Suprapubic skin (tissue), 4 donors: ENCODE measurements around the gene LRP6. TPM values are rescaled to one million over a fixed set of nuclear protein-coding genes. Genes with fewer than 3 reads are reported as not detected.

Experiments used
- DNase-seq, 2 donors: peaks; one replicate each; pipeline ENCODE4 v3.0.0-alpha.2; 2019; ENCODE audit warnings: low spot score in 2 of 2
- H3K27ac ChIP-seq: fragments of 200-600 bp; sonication (generic); one replicate; pipeline ENCODE4 v1.5.1; 2019
- H3K27me3 ChIP-seq: fragments of 200-600 bp; sonication (generic); one replicate; pipeline ENCODE4 v1.5.1; 2019
- H3K36me3 ChIP-seq: fragments of 200-600 bp; sonication (generic); one replicate; pipeline ENCODE4 v1.5.1; 2019
- H3K4me1 ChIP-seq: fragments of 200-600 bp; sonication (generic); one replicate; pipeline ENCODE4 v1.5.1; 2019
- H3K4me3 ChIP-seq: fragments of 200-600 bp; sonication (generic); one replicate; pipeline ENCODE4 v1.5.1; 2019; ENCODE audit warnings: mild to moderate bottlenecking
- H3K9me3 ChIP-seq: fragments of 200-600 bp; sonication (generic); one replicate; pipeline ENCODE4 v1.5.1; 2019
- CTCF ChIP-seq, 2 donors: fragments of 200-600 bp in 1 of 2; fragments of 450-650 bp in 1 of 2; sonication (generic) in 1 of 2; IDR thresholded peaks; one replicate each; pipeline ENCODE4 v1.5.1; 2016 to 2019; ENCODE audit warnings: antibody characterized with exemption in 2 of 2, mild to moderate bottlenecking in 1 of 2, moderate library complexity in 1 of 2
- EP300 ChIP-seq: sonication (generic); formaldehyde crosslinking; IDR thresholded peaks from one replicate; pipeline ENCODE4 v1.6.1; 2017; ENCODE audit warnings: antibody characterized with exemption
- POLR2A ChIP-seq, 2 donors: fragments of 450-650 bp; IDR thresholded peaks; one replicate each; pipeline ENCODE4 v1.6.1; 2017; ENCODE audit warnings: antibody characterized with exemption in 2 of 2, mild to moderate bottlenecking in 2 of 2, moderate library complexity in 2 of 2
- POLR2AphosphoS5 ChIP-seq, 3 donors: sonication (generic); formaldehyde crosslinking; IDR thresholded peaks; one replicate each; pipeline ENCODE4 v1.6.1; 2017; ENCODE audit warnings: antibody characterized with exemption in 3 of 3
- WGBS: methylation state at CpG from one replicate; pipeline ENCODE4 v1.1.5; 2018; 5-methylcytosine and 5-hydroxymethylcytosine counted together
- total RNA-seq, 4 donors: library from RNA; depleted of rRNA; stranded (reverse); fragments of >200 nt; gene quantifications; one replicate each; pipeline ENCODE4 v1.1.0, GENCODE V29; 2016

LRP6 gene
- total RNA-seq, 4 donors from 2014 or later = 13.3 to 39.9 (median 33.9) TPM

GRCh38 chr12:12244341-12244740, 22.5 kb downstream of the LRP6 start:
- H3K4me3 ChIP-seq = no peak overlapping the region
- WGBS = 92% methylated on average over 12 of the region's 12 CpGs
- TF ChIP-seq POLR2AphosphoS5 (IDR thresholded peaks at IDR 0.05) = no peak
- no peak for TF ChIP-seq POLR2A (IDR thresholded peaks at IDR 0.05)
- no peak for TF ChIP-seq EP300
- TF ChIP-seq CTCF (IDR thresholded peaks at IDR 0.05) = no peak

GRCh38 chr12:12240662-12241340, 26.0 kb downstream of the LRP6 start:
- no peaks in the 10 kb centered on the region for H3K9me3 ChIP-seq
- no peak overlapping the region for H3K4me3 ChIP-seq
- no peaks in the 10 kb centered on the region for H3K27me3 ChIP-seq
- peaks cover 4% of the 10 kb centered on the region for H3K36me3 ChIP-seq
- peaks cover 4% of the 10 kb centered on the region for H3K4me1 ChIP-seq
- TF ChIP-seq CTCF (IDR thresholded peaks at IDR 0.05) (no peak), POLR2AphosphoS5 (IDR thresholded peaks at IDR 0.05) (no peak), POLR2A (IDR thresholded peaks at IDR 0.05) (no peak), EP300 (no peak)
- DNase-seq = no peak
- WGBS = 59% methylated on average over 5 of the region's 5 CpGs
- H3K27ac ChIP-seq = peak overlapping the region; percentile 20

More at GRCh38 chr12:12244341-12244740, 22.5 kb downstream of the LRP6 start:
- no peak overlapping the region for H3K27ac ChIP-seq
- no peak for DNase-seq
- H3K4me1 ChIP-seq = no peaks in the 10 kb centered on the region
- H3K36me3 ChIP-seq = peaks cover 4% of the 10 kb centered on the region
- H3K27me3 ChIP-seq = no peaks in the 10 kb centered on the region
- H3K9me3 ChIP-seq = no peaks in the 10 kb centered on the region

GRCh38 chr12:12239127-12239526, 27.7 kb downstream of the LRP6 start:
- H3K4me3 ChIP-seq = no peak overlapping the region
- DNase-seq = no peak
- H3K4me1 ChIP-seq = peaks cover 4% of the 10 kb centered on the region
- no peaks in the 10 kb centered on the region for H3K9me3 ChIP-seq
- TF ChIP-seq EP300 (no peak), CTCF (IDR thresholded peaks at IDR 0.05) (no peak), POLR2AphosphoS5 (IDR thresholded peaks at IDR 0.05) (no peak), POLR2A (IDR thresholded peaks at IDR 0.05) (no peak)
- peaks cover 4% of the 10 kb centered on the region for H3K36me3 ChIP-seq
- H3K27me3 ChIP-seq = no peaks in the 10 kb centered on the region
- 60% methylated on average over 2 of the region's 2 CpGs for WGBS
- peak overlapping the region; percentile 12 for H3K27ac ChIP-seq

- no peak for DNase-seq
- Histone ChIP-seq H3K9me3 (no peaks in the 10 kb centered on the region), H3K27me3 (no peaks in the 10 kb centered on the region), H3K36me3 (peaks cover under 1% of the 10 kb centered on the region), H3K4me1 (peaks cover 4% of the 10 kb centered on the region), H3K27ac (no peak overlapping the region), H3K4me3 (no peak overlapping the region)
- no peak for TF ChIP-seq POLR2A (IDR thresholded peaks at IDR 0.05)
- TF ChIP-seq POLR2AphosphoS5 (IDR thresholded peaks at IDR 0.05) = no peak
- TF ChIP-seq CTCF (IDR thresholded peaks at IDR 0.05) = no peak
- TF ChIP-seq EP300 = no peak
- WGBS = 92% methylated on average over 4 of the region's 4 CpGs
Observed at GRCh38 chr12:12238605-12239004, 28.2 kb downstream of the LRP6 start.

GRCh38 chr12:12236896-12237295, 29.9 kb downstream of the LRP6 start:
- no peaks in the 10 kb centered on the region for H3K9me3 ChIP-seq
- H3K36me3 ChIP-seq = no peaks in the 10 kb centered on the region
- no peak overlapping the region for H3K27ac ChIP-seq
- no peak overlapping the region for H3K4me3 ChIP-seq
- TF ChIP-seq POLR2AphosphoS5 (IDR thresholded peaks at IDR 0.05) (no peak), POLR2A (IDR thresholded peaks at IDR 0.05) (no peak)
- H3K4me1 ChIP-seq = peaks cover 4% of the 10 kb centered on the region
- no peaks in the 10 kb centered on the region for H3K27me3 ChIP-seq
- no peak for DNase-seq
